HEK293 (cell line): Measurements from ENCODE around the gene C6orf120.

Experiments used
- CTCF ChIA-PET: fragments of 350-600 bp; formaldehyde crosslinking; extraction: SDS; loops from one replicate; lab custom pipeline; 2021; ENCODE audit warnings: antibody characterized with exemption; lab: Yijun Ruan, JAX
- POLR2A ChIA-PET: fragments of 300-600 bp; formaldehyde crosslinking; extraction: SDS; loops from one replicate; lab custom pipeline; 2020; ENCODE audit warnings: antibody characterized with exemption, inconsistent platforms; lab: Yijun Ruan, JAX
- H3K27ac ChIP-seq: fragments of 200-500 bp; sonication (Bioruptor generic); 2 replicates; pipeline ENCODE4 v1.5.1; 2014; ENCODE audit warnings: low read depth, low read length, control low read depth, inconsistent platforms; ENCODE audit errors: extremely low read depth
- H3K36me3 ChIP-seq, 2 experiments: fragments of 200-500 bp in 1 of 2; sonication (Bioruptor generic) in 1 of 2; 1 replicate in 1 of 2; 2 replicates in 1 of 2; pipeline ENCODE4 v1.5.1; 2014 to 2017; ENCODE audit warnings: inconsistent platforms in 2 of 2, low read length in 2 of 2; ENCODE audit not compliant: control insufficient read depth in 2 of 2, insufficient read depth in 1 of 2
- H3K4me1 ChIP-seq: fragments of 200-500 bp; sonication (Bioruptor generic); 2 replicates; pipeline ENCODE4 v1.5.1; 2014; ENCODE audit warnings: mild to moderate bottlenecking, low read length, inconsistent platforms; ENCODE audit not compliant: control insufficient read depth, insufficient read depth
- H3K4me3 ChIP-seq: 2 replicates; pipeline ENCODE4 v1.5.1; 2011; ENCODE audit warnings: low read depth, mild to moderate bottlenecking, control low read depth, low read length, moderate library complexity
- H3K9me3 ChIP-seq: fragments of 200-500 bp; sonication (Bioruptor generic); 2 replicates; pipeline ENCODE4 v1.5.1; 2014; ENCODE audit warnings: low read depth, low read length, inconsistent platforms; ENCODE audit not compliant: control insufficient read depth, insufficient read depth
- GLI2 ChIP-seq: fragments of 450-650 bp; formaldehyde crosslinking; IDR thresholded peaks from 2 replicates; pipeline ENCODE4; 2017; ENCODE audit warnings: missing biosample characterization, missing genetic modification characterization, low read depth, borderline replicate concordance
- SALL2 ChIP-seq: fragments of 450-650 bp; formaldehyde crosslinking; IDR thresholded peaks from 2 replicates; pipeline ENCODE4 v1.5.0; 2017; ENCODE audit warnings: missing biosample characterization, mild to moderate bottlenecking, missing genetic modification characterization, borderline replicate concordance
- YY2 ChIP-seq: fragments of 450-650 bp; formaldehyde crosslinking; IDR thresholded peaks from 2 replicates; pipeline ENCODE4 v1.5.1; 2016; ENCODE audit warnings: missing biosample characterization, missing genetic modification characterization
- ZBTB1 ChIP-seq: fragments of 450-650 bp; formaldehyde crosslinking; IDR thresholded peaks from 2 replicates; pipeline ENCODE4 v1.5.1; 2016; ENCODE audit warnings: missing biosample characterization, missing genetic modification characterization
- ZFP3 ChIP-seq: fragments of 450-650 bp; formaldehyde crosslinking; IDR thresholded peaks from 2 replicates; pipeline ENCODE4 v1.5.1; 2016; ENCODE audit warnings: low read depth, missing biosample characterization, missing genetic modification characterization
- ZNF133 ChIP-seq: fragments of 450-650 bp; formaldehyde crosslinking; IDR thresholded peaks from 2 replicates; pipeline ENCODE4 v1.5.1; 2016; ENCODE audit warnings: missing biosample characterization, missing genetic modification characterization
- ZNF214 ChIP-seq: fragments of 450-650 bp; formaldehyde crosslinking; IDR thresholded peaks from 2 replicates; pipeline ENCODE4 v1.5.1; 2017; ENCODE audit warnings: missing biosample characterization, mild to moderate bottlenecking, missing genetic modification characterization, borderline replicate concordance
- ZNF433 ChIP-seq: fragments of 450-650 bp; formaldehyde crosslinking; IDR thresholded peaks from 2 replicates; pipeline ENCODE4 v1.5.1; 2016; ENCODE audit warnings: missing biosample characterization, missing genetic modification characterization, low read depth
- ZNF473 ChIP-seq: fragments of 450-650 bp; formaldehyde crosslinking; IDR thresholded peaks from 2 replicates; pipeline ENCODE4 v1.5.1; 2017; ENCODE audit warnings: missing biosample characterization, missing genetic modification characterization
- ZNF501 ChIP-seq: fragments of 450-650 bp; formaldehyde crosslinking; IDR thresholded peaks from 2 replicates; pipeline ENCODE4 v1.5.1; 2016; ENCODE audit warnings: missing biosample characterization, missing genetic modification characterization
- ZNF548 ChIP-seq: fragments of 450-650 bp; formaldehyde crosslinking; IDR thresholded peaks from 2 replicates; pipeline ENCODE4 v1.5.1; 2016; ENCODE audit warnings: missing biosample characterization, missing genetic modification characterization
- ZNF624 ChIP-seq: fragments of 450-650 bp; formaldehyde crosslinking; IDR thresholded peaks from 2 replicates; pipeline ENCODE4 v1.5.1; 2017; ENCODE audit warnings: missing biosample characterization, missing genetic modification characterization
- ZNF658 ChIP-seq: fragments of 450-650 bp; formaldehyde crosslinking; IDR thresholded peaks from 2 replicates; pipeline ENCODE4; 2016; ENCODE audit warnings: missing biosample characterization, missing genetic modification characterization
- ZNF747 ChIP-seq: fragments of 450-650 bp; formaldehyde crosslinking; IDR thresholded peaks from 2 replicates; pipeline ENCODE4 v1.5.1; 2016; ENCODE audit warnings: missing biosample characterization, missing genetic modification characterization
- ZNF76 ChIP-seq: fragments of 450-650 bp; formaldehyde crosslinking; IDR thresholded peaks from 2 replicates; pipeline ENCODE4; 2016; ENCODE audit warnings: low read depth, missing biosample characterization, missing genetic modification characterization, borderline replicate concordance
- ZNF830 ChIP-seq: fragments of 450-650 bp; IDR thresholded peaks from 2 replicates; pipeline ENCODE4 v1.5.0; 2018; ENCODE audit warnings: missing biosample characterization, missing genetic modification characterization, low read depth, mild to moderate bottlenecking, moderate library complexity
- ZSCAN16 ChIP-seq: fragments of 450-650 bp; formaldehyde crosslinking; IDR thresholded peaks from 2 replicates; pipeline ENCODE4 v1.5.1; 2016; ENCODE audit warnings: missing biosample characterization, missing genetic modification characterization
- TF ChIP-seq, protein P1 (sequence below): fragments of 450-650 bp; formaldehyde crosslinking; optimal IDR thresholded peaks from 2 replicates; pipeline ENCODE3; 2016; ENCODE audit warnings: missing biosample characterization, mild to moderate bottlenecking, missing genetic modification characterization
- TF ChIP-seq, protein P2 (sequence below): fragments of 450-650 bp; formaldehyde crosslinking; IDR thresholded peaks from 2 replicates; pipeline ENCODE4 v1.5.1; 2016; ENCODE audit warnings: missing biosample characterization, missing genetic modification characterization
- TF ChIP-seq, protein P3 (sequence below): fragments of 450-650 bp; formaldehyde crosslinking; IDR thresholded peaks from 2 replicates; pipeline ENCODE4 v1.5.1; 2016; ENCODE audit warnings: missing biosample characterization, missing genetic modification characterization
- TF ChIP-seq, protein P4 (sequence below): fragments of 450-650 bp; formaldehyde crosslinking; IDR thresholded peaks from 2 replicates; pipeline ENCODE4 v1.5.1; 2016; ENCODE audit warnings: missing biosample characterization, missing genetic modification characterization
- TF ChIP-seq, protein P5 (sequence below): fragments of 450-650 bp; formaldehyde crosslinking; IDR thresholded peaks from 2 replicates; pipeline ENCODE4 v1.5.1; 2016; ENCODE audit warnings: missing biosample characterization, missing genetic modification characterization, borderline replicate concordance

The C6orf120 gene

DNA sequence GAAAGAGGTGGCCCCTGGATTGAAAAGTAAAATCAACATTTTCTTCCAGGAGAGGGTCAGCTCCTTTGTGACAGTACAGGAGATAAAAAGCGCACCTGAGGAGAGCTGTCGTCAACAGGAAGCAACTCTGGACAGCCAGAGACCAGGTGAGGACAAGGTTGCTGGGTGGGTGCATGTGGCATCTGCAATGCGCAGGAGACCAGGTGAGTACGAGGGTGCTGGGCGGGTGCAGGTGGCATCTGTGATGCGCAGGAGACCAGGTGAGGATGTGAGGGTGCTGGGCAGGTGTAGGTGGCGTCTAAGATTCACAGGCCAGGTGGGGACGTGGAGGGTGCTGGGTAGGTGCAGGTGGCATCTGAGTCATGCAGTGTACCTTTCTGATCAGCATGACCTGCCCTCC is 38.5 kb upstream of the C6orf120 start (continued):
- TF ChIP-seq, protein P1, sequence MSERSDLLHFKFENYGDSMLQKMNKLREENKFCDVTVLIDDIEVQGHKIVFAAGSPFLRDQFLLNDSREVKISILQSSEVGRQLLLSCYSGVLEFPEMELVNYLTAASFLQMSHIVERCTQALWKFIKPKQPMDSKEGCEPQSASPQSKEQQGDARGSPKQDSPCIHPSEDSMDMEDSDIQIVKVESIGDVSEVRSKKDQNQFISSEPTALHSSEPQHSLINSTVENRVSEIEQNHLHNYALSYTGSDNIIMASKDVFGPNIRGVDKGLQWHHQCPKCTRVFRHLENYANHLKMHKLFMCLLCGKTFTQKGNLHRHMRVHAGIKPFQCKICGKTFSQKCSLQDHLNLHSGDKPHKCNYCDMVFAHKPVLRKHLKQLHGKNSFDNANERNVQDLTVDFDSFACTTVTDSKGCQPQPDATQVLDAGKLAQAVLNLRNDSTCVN (tag by site-specific recombination): no peak
- TF ChIP-seq, protein P2, sequence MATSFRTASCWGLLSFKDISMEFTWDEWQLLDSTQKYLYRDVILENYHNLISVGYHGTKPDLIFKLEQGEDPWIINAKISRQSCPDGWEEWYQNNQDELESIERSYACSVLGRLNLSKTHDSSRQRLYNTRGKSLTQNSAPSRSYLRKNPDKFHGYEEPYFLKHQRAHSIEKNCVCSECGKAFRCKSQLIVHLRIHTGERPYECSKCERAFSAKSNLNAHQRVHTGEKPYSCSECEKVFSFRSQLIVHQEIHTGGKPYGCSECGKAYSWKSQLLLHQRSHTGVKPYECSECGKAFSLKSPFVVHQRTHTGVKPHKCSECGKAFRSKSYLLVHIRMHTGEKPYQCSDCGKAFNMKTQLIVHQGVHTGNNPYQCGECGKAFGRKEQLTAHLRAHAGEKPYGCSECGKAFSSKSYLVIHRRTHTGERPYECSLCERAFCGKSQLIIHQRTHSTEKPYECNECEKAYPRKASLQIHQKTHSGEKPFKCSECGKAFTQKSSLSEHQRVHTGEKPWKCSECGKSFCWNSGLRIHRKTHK (tag by site-specific recombination): no peak

DNA sequence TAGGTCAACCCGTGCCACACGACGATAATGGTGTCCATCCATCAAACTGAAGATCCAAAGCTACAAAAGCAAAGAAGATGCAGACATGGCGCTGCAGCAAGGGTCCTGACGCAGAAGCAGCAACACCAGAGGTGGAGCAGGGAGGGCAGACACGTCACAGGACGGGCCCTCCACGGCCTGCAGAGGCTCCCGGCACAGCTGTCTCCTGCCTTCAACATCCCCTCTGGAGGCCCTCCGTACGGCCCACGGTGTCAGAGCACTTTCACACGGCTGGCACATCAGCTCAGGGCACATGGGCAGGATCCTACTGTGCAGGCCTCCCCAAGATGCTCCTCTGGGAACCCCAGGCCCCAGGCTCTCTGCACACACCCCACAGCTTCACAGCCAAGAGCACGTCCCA is 37.7 kb upstream of the C6orf120 start:
- H3K36me3 ChIP-seq: peaks cover 0 to 91% of the 10 kb centered on the region in 2 experiments; a peak in 2 of 3 replicates
- POLR2A ChIA-PET: no interaction called here
- H3K4me3 ChIP-seq: no peak overlapping the region
- TF ChIP-seq ZNF658 (tag by site-specific recombination): no peak
- TF ChIP-seq SALL2 (tag by site-specific recombination): no peak
- no peak for TF ChIP-seq ZNF214 (tag by site-specific recombination)
- no peak for TF ChIP-seq ZNF830 (tag by site-specific recombination)
- no peak for TF ChIP-seq ZNF473
- no peak for TF ChIP-seq ZNF76 (tag by site-specific recombination)
- no peak for TF ChIP-seq GLI2 (tag by site-specific recombination)
- TF ChIP-seq, protein P3, sequence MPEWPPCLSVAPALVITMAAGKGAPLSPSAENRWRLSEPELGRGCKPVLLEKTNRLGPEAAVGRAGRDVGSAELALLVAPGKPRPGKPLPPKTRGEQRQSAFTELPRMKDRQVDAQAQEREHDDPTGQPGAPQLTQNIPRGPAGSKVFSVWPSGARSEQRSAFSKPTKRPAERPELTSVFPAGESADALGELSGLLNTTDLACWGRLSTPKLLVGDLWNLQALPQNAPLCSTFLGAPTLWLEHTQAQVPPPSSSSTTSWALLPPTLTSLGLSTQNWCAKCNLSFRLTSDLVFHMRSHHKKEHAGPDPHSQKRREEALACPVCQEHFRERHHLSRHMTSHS (tag by site-specific recombination): no peak
- TF ChIP-seq ZNF501 (tag by site-specific recombination): no peak
- no peak for TF ChIP-seq ZNF548 (tag by site-specific recombination)
- no peak for TF ChIP-seq ZFP3
- TF ChIP-seq ZBTB1 (tag by site-specific recombination): no peak
- no peak for TF ChIP-seq ZNF133
- TF ChIP-seq ZNF624 (tag by site-specific recombination): no peak
- TF ChIP-seq YY2: no peak
- TF ChIP-seq, protein P4, sequence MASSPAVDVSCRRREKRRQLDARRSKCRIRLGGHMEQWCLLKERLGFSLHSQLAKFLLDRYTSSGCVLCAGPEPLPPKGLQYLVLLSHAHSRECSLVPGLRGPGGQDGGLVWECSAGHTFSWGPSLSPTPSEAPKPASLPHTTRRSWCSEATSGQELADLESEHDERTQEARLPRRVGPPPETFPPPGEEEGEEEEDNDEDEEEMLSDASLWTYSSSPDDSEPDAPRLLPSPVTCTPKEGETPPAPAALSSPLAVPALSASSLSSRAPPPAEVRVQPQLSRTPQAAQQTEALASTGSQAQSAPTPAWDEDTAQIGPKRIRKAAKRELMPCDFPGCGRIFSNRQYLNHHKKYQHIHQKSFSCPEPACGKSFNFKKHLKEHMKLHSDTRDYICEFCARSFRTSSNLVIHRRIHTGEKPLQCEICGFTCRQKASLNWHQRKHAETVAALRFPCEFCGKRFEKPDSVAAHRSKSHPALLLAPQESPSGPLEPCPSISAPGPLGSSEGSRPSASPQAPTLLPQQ: no peak
- H3K4me1 ChIP-seq: no peaks in the 10 kb centered on the region
- no peak overlapping the region for H3K27ac ChIP-seq
- CTCF ChIA-PET: no interaction called here
- no peaks in the 10 kb centered on the region for H3K9me3 ChIP-seq

DNA sequence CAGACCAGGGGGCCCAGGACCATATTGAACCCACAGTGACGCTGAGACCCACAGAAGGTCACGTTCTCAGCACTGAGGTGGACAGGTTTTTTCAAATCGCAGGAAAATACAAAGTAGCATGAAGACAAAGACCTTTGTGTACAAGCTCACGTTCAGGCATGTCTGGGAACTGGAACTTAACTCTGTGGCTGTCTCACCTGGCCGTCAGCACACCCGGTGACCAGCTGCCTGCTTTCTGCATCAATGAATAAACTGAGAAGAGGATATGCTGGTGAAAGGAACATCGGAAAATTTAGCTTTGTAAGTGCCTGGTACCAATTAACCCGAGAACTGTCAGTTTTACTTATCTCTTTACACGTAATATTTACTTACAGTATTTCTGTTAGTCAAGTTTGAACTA is 36.6 kb upstream of the C6orf120 start:
- TF ChIP-seq, protein P5, sequence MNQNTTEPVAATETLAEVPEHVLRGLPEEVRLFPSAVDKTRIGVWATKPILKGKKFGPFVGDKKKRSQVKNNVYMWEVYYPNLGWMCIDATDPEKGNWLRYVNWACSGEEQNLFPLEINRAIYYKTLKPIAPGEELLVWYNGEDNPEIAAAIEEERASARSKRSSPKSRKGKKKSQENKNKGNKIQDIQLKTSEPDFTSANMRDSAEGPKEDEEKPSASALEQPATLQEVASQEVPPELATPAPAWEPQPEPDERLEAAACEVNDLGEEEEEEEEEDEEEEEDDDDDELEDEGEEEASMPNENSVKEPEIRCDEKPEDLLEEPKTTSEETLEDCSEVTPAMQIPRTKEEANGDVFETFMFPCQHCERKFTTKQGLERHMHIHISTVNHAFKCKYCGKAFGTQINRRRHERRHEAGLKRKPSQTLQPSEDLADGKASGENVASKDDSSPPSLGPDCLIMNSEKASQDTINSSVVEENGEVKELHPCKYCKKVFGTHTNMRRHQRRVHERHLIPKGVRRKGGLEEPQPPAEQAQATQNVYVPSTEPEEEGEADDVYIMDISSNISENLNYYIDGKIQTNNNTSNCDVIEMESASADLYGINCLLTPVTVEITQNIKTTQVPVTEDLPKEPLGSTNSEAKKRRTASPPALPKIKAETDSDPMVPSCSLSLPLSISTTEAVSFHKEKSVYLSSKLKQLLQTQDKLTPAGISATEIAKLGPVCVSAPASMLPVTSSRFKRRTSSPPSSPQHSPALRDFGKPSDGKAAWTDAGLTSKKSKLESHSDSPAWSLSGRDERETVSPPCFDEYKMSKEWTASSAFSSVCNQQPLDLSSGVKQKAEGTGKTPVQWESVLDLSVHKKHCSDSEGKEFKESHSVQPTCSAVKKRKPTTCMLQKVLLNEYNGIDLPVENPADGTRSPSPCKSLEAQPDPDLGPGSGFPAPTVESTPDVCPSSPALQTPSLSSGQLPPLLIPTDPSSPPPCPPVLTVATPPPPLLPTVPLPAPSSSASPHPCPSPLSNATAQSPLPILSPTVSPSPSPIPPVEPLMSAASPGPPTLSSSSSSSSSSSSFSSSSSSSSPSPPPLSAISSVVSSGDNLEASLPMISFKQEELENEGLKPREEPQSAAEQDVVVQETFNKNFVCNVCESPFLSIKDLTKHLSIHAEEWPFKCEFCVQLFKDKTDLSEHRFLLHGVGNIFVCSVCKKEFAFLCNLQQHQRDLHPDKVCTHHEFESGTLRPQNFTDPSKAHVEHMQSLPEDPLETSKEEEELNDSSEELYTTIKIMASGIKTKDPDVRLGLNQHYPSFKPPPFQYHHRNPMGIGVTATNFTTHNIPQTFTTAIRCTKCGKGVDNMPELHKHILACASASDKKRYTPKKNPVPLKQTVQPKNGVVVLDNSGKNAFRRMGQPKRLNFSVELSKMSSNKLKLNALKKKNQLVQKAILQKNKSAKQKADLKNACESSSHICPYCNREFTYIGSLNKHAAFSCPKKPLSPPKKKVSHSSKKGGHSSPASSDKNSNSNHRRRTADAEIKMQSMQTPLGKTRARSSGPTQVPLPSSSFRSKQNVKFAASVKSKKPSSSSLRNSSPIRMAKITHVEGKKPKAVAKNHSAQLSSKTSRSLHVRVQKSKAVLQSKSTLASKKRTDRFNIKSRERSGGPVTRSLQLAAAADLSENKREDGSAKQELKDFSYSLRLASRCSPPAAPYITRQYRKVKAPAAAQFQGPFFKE (tag by site-specific recombination): no peak
- no peak for TF ChIP-seq ZSCAN16 (tag by site-specific recombination)
- no peak for TF ChIP-seq ZNF433 (tag by site-specific recombination)
- no peak for TF ChIP-seq ZNF747 (tag by site-specific recombination)
- TF ChIP-seq, all 188 proteins: peak for 0
- CTCF ChIA-PET: no interaction called here
- Histone ChIP-seq H3K4me3 (no peak overlapping the region), H3K36me3 (peaks cover 0 to 91% of the 10 kb centered on the region in 2 experiments; a peak in 1 of 3 replicates), H3K4me1 (no peaks in the 10 kb centered on the region), H3K9me3 (no peaks in the 10 kb centered on the region), H3K27ac (no peak overlapping the region)
- POLR2A ChIA-PET: no interaction called here
